ENCODE measurements around the gene TRPM4. TPM values are rescaled to one million over a fixed set of nuclear protein-coding genes. Genes with fewer than 3 reads are reported as not detected.

Gene TRPM4
- total RNA-seq, 1 donor, result 15.9 TPM

GRCh38 chr19:49128545-49129237 lies 28.9 kb upstream of the TRPM4 start:
- no peaks in the 10 kb centered on the region for H3K27me3 ChIP-seq (ENCODE audit: insufficient read depth, low read length)
- peak overlapping the region; percentile 2 for H2AFZ ChIP-seq (ENCODE audit: low read length)
- no peaks in the 10 kb centered on the region for H3K9me3 ChIP-seq (ENCODE audit: low read depth, low read length)
- H4K20me1 ChIP-seq (ENCODE audit: insufficient read depth, low read length), result no peaks in the 10 kb centered on the region
- H3K4me1 ChIP-seq (ENCODE audit: insufficient read depth, low read length), result peaks cover 4% of the 10 kb centered on the region
- H3K36me3 ChIP-seq (ENCODE audit: insufficient read depth, low read length), result no peaks in the 10 kb centered on the region
- TF ChIP-seq, protein P1, sequence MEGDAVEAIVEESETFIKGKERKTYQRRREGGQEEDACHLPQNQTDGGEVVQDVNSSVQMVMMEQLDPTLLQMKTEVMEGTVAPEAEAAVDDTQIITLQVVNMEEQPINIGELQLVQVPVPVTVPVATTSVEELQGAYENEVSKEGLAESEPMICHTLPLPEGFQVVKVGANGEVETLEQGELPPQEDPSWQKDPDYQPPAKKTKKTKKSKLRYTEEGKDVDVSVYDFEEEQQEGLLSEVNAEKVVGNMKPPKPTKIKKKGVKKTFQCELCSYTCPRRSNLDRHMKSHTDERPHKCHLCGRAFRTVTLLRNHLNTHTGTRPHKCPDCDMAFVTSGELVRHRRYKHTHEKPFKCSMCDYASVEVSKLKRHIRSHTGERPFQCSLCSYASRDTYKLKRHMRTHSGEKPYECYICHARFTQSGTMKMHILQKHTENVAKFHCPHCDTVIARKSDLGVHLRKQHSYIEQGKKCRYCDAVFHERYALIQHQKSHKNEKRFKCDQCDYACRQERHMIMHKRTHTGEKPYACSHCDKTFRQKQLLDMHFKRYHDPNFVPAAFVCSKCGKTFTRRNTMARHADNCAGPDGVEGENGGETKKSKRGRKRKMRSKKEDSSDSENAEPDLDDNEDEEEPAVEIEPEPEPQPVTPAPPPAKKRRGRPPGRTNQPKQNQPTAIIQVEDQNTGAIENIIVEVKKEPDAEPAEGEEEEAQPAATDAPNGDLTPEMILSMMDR (IDR thresholded peaks at IDR 0.05; ENCODE audit: extremely low read depth, low read depth, low read length), result no peak
- peak overlapping the region; percentile 69 for H3K4me3 ChIP-seq (ENCODE audit: insufficient read depth, low read length)
- DNase-seq (ENCODE audit: insufficient read length, low spot score, missing footprints), result peak; percentile 5
- H3K27ac ChIP-seq (ENCODE audit: low read depth, low read length), result no peak overlapping the region
- H3K79me2 ChIP-seq (ENCODE audit: insufficient read depth, low read length), result no peaks in the 10 kb centered on the region
- peak overlapping the region; percentile 88 for H3K4me2 ChIP-seq (ENCODE audit: insufficient read depth, low read length)

DNA sequence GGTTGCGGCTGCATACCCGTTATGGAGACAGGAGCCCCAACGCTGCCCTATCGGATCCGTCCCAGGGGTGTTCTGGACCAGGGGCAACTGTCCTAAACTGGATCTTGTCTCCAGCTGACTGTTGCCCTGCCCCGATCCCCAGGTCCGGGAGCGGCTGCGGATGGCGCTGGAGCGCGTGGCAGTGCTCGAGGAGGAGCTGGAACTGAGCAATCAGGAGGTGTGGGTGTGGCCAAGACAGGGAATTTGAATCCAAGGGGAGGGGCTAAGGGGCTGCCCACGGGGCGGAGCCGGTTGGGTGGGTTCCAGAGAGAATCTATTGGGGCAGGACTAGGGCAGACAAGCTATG lies 28.4 kb upstream of the TRPM4 start:
- Histone ChIP-seq H3K4me1 (ENCODE audit: insufficient read depth, low read length) (peaks cover 4% of the 10 kb centered on the region), H3K4me2 (ENCODE audit: insufficient read depth, low read length) (peak overlapping the region; percentile 88), H3K36me3 (ENCODE audit: insufficient read depth, low read length) (no peaks in the 10 kb centered on the region), H4K20me1 (ENCODE audit: insufficient read depth, low read length) (no peaks in the 10 kb centered on the region), H3K27ac (ENCODE audit: low read depth, low read length) (no peak overlapping the region), H3K79me2 (ENCODE audit: insufficient read depth, low read length) (no peaks in the 10 kb centered on the region), H2AFZ (ENCODE audit: low read length) (no peak overlapping the region), H3K27me3 (ENCODE audit: insufficient read depth, low read length) (no peaks in the 10 kb centered on the region), H3K4me3 (ENCODE audit: insufficient read depth, low read length) (peak overlapping the region; percentile 34), H3K9me3 (ENCODE audit: low read depth, low read length) (no peaks in the 10 kb centered on the region)
- TF ChIP-seq, protein P1 (IDR thresholded peaks at IDR 0.05; ENCODE audit: extremely low read depth, low read depth, low read length), result no peak
- DNase-seq (ENCODE audit: insufficient read length, low spot score, missing footprints), result peak; percentile 74

DNA sequence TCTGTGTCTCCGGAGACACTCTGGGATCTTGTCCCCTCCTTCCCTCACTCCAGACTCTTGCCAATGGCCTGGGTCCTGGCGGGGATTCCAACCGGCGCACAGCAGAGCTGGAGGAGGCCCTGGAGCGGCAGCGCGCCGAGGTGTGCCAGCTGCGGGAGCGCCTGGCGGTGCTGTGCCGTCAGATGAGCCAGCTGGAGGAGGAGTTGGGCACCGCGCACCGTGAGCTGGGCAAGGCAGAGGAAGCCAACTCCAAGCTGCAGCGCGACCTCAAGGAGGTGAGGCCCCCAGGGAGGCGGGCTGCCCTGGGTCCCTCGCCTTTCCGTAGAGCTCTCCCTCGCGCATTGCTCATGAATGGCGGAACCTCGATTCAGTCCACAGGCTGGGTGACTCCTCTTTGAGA lies 27.3 kb upstream of the TRPM4 start:
- Histone ChIP-seq H3K27ac (ENCODE audit: low read depth, low read length) (no peak overlapping the region), H4K20me1 (ENCODE audit: insufficient read depth, low read length) (no peaks in the 10 kb centered on the region), H3K79me2 (ENCODE audit: insufficient read depth, low read length) (no peaks in the 10 kb centered on the region), H3K4me2 (ENCODE audit: insufficient read depth, low read length) (no peak overlapping the region), H3K4me3 (ENCODE audit: insufficient read depth, low read length) (no peak overlapping the region), H3K36me3 (ENCODE audit: insufficient read depth, low read length) (no peaks in the 10 kb centered on the region), H2AFZ (ENCODE audit: low read length) (no peak overlapping the region), H3K27me3 (ENCODE audit: insufficient read depth, low read length) (no peaks in the 10 kb centered on the region), H3K4me1 (ENCODE audit: insufficient read depth, low read length) (peaks cover 4% of the 10 kb centered on the region), H3K9me3 (ENCODE audit: low read depth, low read length) (no peaks in the 10 kb centered on the region)
- no peak for DNase-seq (ENCODE audit: insufficient read length, low spot score, missing footprints)
- TF ChIP-seq, protein P1 (IDR thresholded peaks at IDR 0.05; ENCODE audit: extremely low read depth, low read depth, low read length), result no peak

DNA sequence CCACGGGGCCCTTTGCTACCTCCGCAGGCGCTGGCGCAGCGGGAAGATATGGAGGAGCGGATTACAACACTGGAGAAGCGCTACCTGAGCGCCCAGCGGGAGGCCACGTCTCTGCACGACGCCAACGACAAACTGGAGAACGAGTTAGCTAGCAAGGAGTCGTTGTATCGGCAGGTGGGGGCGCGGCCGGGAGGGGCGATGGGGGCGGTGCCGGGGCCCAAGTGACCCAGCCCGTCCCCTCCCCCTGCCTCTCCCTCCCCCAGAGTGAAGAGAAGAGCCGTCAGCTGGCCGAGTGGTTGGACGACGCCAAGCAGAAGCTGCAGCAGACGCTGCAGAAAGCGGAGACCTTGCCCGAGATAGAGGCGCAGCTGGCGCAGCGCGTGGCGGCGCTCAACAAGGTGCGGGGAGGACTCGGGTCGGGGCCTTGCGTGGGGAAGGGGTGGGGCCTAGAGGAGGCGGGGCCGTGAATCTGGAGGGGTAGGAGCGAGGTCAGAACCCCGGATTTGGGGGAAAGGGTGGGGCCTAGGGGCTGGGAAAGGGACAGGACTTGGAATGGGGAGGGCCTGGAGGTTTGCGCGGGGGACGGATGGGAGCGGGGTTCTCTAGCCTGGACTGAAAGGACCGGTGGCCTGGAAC lies 24.5 kb upstream of the TRPM4 start:
- Histone ChIP-seq H3K27me3 (ENCODE audit: insufficient read depth, low read length) (no peaks in the 10 kb centered on the region), H2AFZ (ENCODE audit: low read length) (no peak overlapping the region), H3K27ac (ENCODE audit: low read depth, low read length) (no peak overlapping the region), H4K20me1 (ENCODE audit: insufficient read depth, low read length) (no peaks in the 10 kb centered on the region), H3K4me2 (ENCODE audit: insufficient read depth, low read length) (no peak overlapping the region), H3K36me3 (ENCODE audit: insufficient read depth, low read length) (no peaks in the 10 kb centered on the region), H3K4me3 (ENCODE audit: insufficient read depth, low read length) (no peak overlapping the region), H3K4me1 (ENCODE audit: insufficient read depth, low read length) (no peaks in the 10 kb centered on the region), H3K79me2 (ENCODE audit: insufficient read depth, low read length) (no peaks in the 10 kb centered on the region), H3K9me3 (ENCODE audit: low read depth, low read length) (no peaks in the 10 kb centered on the region)
- DNase-seq (ENCODE audit: insufficient read length, low spot score, missing footprints), result peak; percentile 44
- TF ChIP-seq, protein P1 (IDR thresholded peaks at IDR 0.05; ENCODE audit: extremely low read depth, low read depth, low read length), result no peak

Data from osteoblast (primary cell).